ENCODE results near the gene TAAR6. TPM values are rescaled to one million over a fixed set of nuclear protein-coding genes. Genes with fewer than 3 reads are reported as not detected.

Gene TAAR6
- total RNA-seq, 1 experiment from 2014 or later: not detected

- Histone ChIP-seq H3K18ac (ENCODE audit: insufficient read length, low read depth, low read length) (no peak overlapping the region), H3K4me1 (ENCODE audit: insufficient read depth, low read length) (no peaks in the 10 kb centered on the region), H3K79me2 (ENCODE audit: insufficient read depth, low read length) (no peaks in the 10 kb centered on the region), H3K79me1 (ENCODE audit: insufficient read depth, low read depth, low read length, poor library complexity, severe bottlenecking) (no peaks in the 10 kb centered on the region), H2AK5ac (ENCODE audit: insufficient read length, low read length) (no peak overlapping the region), H3K4me2 (ENCODE audit: insufficient read depth, insufficient read length, low read length) (no peak overlapping the region), H3K27me3 (ENCODE audit: insufficient read depth, low read length) (no peaks in the 10 kb centered on the region), H3T11ph (ENCODE audit: low read length) (no peak overlapping the region), H4K5ac (ENCODE audit: insufficient read length, low read depth, low read length) (no peak overlapping the region), H2BK20ac (ENCODE audit: low read depth, low read length, poor library complexity, severe bottlenecking) (no peak overlapping the region), H3K56ac (ENCODE audit: insufficient read length, low read depth, low read length) (no peak overlapping the region), H4K20me1 (ENCODE audit: control insufficient read depth, insufficient read depth, insufficient read length) (no peaks in the 10 kb centered on the region), H3K14ac (ENCODE audit: insufficient read depth, low read length) (no peak overlapping the region), H2BK5ac (ENCODE audit: insufficient read length, low read length) (no peak overlapping the region), H3K23ac (ENCODE audit: insufficient read length, low read depth, low read length) (no peak overlapping the region), H2BK15ac (ENCODE audit: low read depth, low read length) (no peak overlapping the region), H4K91ac (ENCODE audit: insufficient read length, low read depth, low read length) (no peak overlapping the region), H2AFZ (ENCODE audit: low read length) (no peak overlapping the region), H3K9me3 (ENCODE audit: control insufficient read depth, low read depth, low read length) (no peaks in the 10 kb centered on the region), H4K8ac (replicated peaks; ENCODE audit: insufficient read length, low read depth, low read length) (no peak overlapping the region), H2BK12ac (ENCODE audit: insufficient read length, low read depth, low read length) (no peak overlapping the region), H3K9ac (ENCODE audit: extremely low read depth, insufficient read length, low read length) (no peak overlapping the region), H2BK120ac (ENCODE audit: low read depth, low read length, poor library complexity, severe bottlenecking) (no peak overlapping the region), H3K23me2 (ENCODE audit: insufficient read length, low read depth, low read length, poor library complexity, severe bottlenecking) (no peaks in the 10 kb centered on the region), H3K27ac (ENCODE audit: insufficient read length, low read depth, low read length) (no peak overlapping the region), H3K4ac (ENCODE audit: low read depth, low read length) (no peak overlapping the region)
- H3K27ac Mint-ChIP-seq: no peak overlapping the region
- H3K4me1 Mint-ChIP-seq: no peaks in the 10 kb centered on the region
- DNase-seq: no peak
- H3K4me3 Mint-ChIP-seq: no peak overlapping the region
- TF ChIP-seq CTCF (conservative IDR thresholded peaks at IDR 0.05): no peak
- no peaks in the 10 kb centered on the region for H3K27me3 Mint-ChIP-seq (ENCODE audit: low read depth)
- no CpG with 5 or more reads among the region's 5 CpGs for WGBS (ENCODE audit: extremely low coverage, insufficient read length, low lambda C conversion rate)
- no peaks in the 10 kb centered on the region for H3K9me3 Mint-ChIP-seq
- no peaks in the 10 kb centered on the region for H3K36me3 Mint-ChIP-seq (ENCODE audit: insufficient read depth in 1 of 3, low read depth in 3 of 3)
Observed at GRCh38 chr6:132607544-132608233, 37.6 kb downstream of the TAAR6 start.

Data from H9 (cell line).